Ectodermal cell (in vitro differentiated cells): ENCODE results near the gene TOX2.

Experiments used
- H3K27ac ChIP-seq: 2 replicates; pipeline ENCODE4 v1.7.0; 2013; ENCODE audit warnings: mild to moderate bottlenecking, low read depth, low read length; ENCODE audit not compliant: insufficient read depth, poor library complexity, severe bottlenecking
- H3K27me3 ChIP-seq: 2 replicates; pipeline ENCODE4 v1.7.0; 2013; ENCODE audit warnings: mild to moderate bottlenecking, low read length; ENCODE audit not compliant: insufficient read depth, control insufficient read depth, poor library complexity, severe bottlenecking
- H3K36me3 ChIP-seq: one replicate; pipeline ENCODE4 v1.7.0; 2013; ENCODE audit warnings: low read length; ENCODE audit not compliant: control insufficient read depth, insufficient read depth
- H3K4me1 ChIP-seq: one replicate; pipeline ENCODE4 v1.7.0; 2013; ENCODE audit warnings: low read length; ENCODE audit not compliant: control insufficient read depth, insufficient read depth
- H3K4me3 ChIP-seq: 2 replicates; pipeline ENCODE4 v1.7.0; 2013; ENCODE audit warnings: low read depth, low read length, control low read depth; ENCODE audit not compliant: insufficient read depth
- H3K9me3 ChIP-seq: 2 replicates; pipeline ENCODE4 v1.7.0; 2013; ENCODE audit warnings: mild to moderate bottlenecking, low read length, moderate library complexity; ENCODE audit not compliant: control insufficient read depth
- WGBS, 2 experiments: methylation state at CpG; one replicate each; pipeline ENCODE4 v1.1.7; 2013; ENCODE audit warnings: missing lambda C conversion rate in 2 of 2; 5-methylcytosine and 5-hydroxymethylcytosine counted together

TOX2 gene

DNA sequence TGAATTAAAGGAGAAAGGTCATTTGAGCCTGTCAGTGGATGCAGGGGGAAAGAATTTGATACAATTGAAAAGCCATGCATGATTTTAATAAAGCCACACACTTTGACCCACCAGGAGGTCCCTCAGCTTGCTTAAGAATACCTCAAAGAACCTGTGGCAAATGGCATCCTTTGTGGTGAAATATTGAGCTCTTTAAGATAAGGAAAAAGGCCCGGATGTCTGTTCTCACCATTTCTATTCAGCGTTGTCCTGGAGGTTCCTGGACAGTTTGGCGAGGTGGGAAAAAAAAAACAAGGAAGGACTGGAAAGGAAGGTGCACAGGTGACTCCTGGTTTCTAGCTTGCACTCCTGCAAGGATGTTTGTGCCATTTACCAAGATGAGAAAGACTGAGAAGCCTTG lies 91.0 kb downstream of the TOX2 start:
- no peaks in the 10 kb centered on the region for H3K9me3 ChIP-seq
- WGBS, 2 experiments, result 92 to 93% methylated on average over 3 of the region's 3 CpGs
- no peaks in the 10 kb centered on the region for H3K27me3 ChIP-seq
- no peaks in the 10 kb centered on the region for H3K4me1 ChIP-seq
- no peak overlapping the region for H3K4me3 ChIP-seq
- H3K36me3 ChIP-seq, result no peaks in the 10 kb centered on the region
- no peak overlapping the region for H3K27ac ChIP-seq

DNA sequence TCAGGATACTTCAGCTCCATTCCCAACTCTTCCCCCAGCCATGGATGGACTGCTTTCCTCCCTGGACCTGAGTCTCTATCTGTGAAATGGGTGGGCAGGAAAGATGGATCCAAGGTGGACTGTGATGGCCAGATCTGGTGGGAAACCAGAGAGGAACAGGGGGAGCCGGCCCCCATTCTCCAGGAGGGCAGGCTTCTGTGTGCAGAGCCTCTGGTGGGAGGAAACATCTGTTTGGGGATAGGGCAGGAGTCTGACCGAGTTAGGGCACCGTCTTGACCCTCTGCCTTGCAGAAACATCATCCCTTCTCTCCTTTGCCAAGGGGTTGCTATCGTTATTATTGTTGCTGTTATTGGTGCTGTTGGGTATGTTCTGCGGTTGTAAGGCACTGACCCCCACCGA lies 91.5 kb downstream of the TOX2 start:
- H3K36me3 ChIP-seq, result no peaks in the 10 kb centered on the region
- no peaks in the 10 kb centered on the region for H3K4me1 ChIP-seq
- WGBS, 2 experiments, result 95% methylated on average over 5 to 6 of the region's 6 CpGs
- H3K4me3 ChIP-seq, result no peak overlapping the region
- no peak overlapping the region for H3K27ac ChIP-seq
- H3K27me3 ChIP-seq, result no peaks in the 10 kb centered on the region
- H3K9me3 ChIP-seq, result no peaks in the 10 kb centered on the region

DNA sequence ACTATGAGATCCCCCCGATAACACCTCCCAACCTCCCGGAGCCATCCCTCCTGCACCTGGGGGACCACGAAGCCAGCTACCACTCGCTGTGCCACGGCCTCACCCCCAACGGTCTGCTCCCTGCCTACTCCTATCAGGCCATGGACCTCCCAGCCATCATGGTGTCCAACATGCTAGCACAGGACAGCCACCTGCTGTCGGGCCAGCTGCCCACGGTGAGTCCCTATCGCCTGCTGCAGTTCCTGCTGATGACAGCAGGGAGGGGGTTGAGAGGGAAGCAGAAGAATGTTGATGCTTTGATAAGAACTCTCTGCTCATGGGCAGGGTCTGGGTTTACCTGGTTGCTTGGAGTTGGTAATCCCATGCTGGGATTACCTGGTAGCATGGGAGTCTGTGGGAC lies 91.9 kb downstream of the TOX2 start:
- H3K27me3 ChIP-seq, result no peaks in the 10 kb centered on the region
- H3K4me1 ChIP-seq, result no peaks in the 10 kb centered on the region
- H3K4me3 ChIP-seq, result no peak overlapping the region
- no peaks in the 10 kb centered on the region for H3K36me3 ChIP-seq
- H3K9me3 ChIP-seq, result no peaks in the 10 kb centered on the region
- WGBS, 2 experiments, result 92 to 94% methylated on average over 9 of the region's 9 CpGs
- no peak overlapping the region for H3K27ac ChIP-seq

DNA sequence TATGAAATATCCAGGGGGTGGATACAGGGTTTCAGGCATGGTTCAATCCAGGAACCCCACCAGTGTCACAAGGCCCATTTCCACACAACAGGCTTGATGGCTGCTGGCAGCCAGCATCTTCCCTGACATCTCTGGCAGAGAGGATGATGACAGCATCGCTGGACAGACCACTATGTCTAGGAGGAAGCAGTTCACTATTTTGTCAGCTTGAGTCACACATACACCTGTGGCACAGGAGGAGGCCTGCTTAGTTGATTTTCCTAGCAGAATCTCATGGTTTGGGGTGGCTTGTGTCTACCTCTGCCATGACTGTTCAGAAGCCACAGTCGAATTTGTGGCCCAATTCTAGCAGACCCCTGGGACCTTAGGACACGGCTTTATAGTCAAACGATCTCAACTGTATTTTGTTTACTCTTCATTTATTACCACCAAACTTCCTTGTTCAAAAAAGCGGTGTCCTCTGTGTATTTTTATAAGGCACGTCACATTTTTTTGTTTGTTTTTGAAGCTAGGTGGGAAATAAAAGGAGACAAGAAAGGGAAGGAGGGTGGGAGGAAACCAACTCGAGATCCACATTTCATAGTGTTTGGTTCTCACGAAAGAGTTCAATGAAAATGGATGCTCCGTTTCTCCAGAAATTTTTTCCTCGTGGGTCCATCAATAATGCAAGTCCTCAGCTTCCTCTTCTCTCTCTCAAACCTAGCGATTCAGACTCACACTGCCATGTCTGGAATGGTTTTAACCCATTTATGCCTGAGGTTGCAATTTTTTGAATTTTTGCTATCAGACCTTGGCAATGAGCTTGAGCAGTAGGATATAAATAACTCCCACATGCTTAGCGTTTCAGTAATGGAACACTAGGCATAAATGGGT lies 94.4 kb downstream of the TOX2 start:
- no peaks in the 10 kb centered on the region for H3K4me1 ChIP-seq
- H3K27me3 ChIP-seq, result no peaks in the 10 kb centered on the region
- H3K27ac ChIP-seq, result no peak overlapping the region
- H3K36me3 ChIP-seq, result no peaks in the 10 kb centered on the region
- 87% methylated on average over 12 of the region's 12 CpGs for WGBS, 2 experiments
- no peaks in the 10 kb centered on the region for H3K9me3 ChIP-seq
- H3K4me3 ChIP-seq, result no peak overlapping the region

DNA sequence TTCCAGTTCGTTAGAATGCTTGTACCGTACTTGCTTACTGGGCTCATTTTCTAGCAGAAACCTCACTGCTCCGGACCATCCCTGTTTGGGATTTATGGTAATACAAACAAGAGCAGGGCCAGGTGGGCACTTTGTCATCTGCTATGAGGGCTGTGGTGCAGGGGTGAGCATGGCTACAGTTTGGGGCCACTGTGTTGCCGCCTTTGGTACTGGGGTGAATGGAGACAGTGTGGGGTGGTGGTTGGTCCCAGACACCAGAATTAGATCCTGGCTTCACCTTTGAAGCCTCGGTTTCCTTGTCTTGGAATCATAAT lies 95.0 kb downstream of the TOX2 start:
- H3K9me3 ChIP-seq, result no peaks in the 10 kb centered on the region
- no peaks in the 10 kb centered on the region for H3K36me3 ChIP-seq
- H3K4me3 ChIP-seq, result no peak overlapping the region
- H3K27ac ChIP-seq, result no peak overlapping the region
- 92 to 93% methylated on average over 5 of the region's 5 CpGs for WGBS, 2 experiments
- H3K27me3 ChIP-seq, result no peaks in the 10 kb centered on the region
- no peaks in the 10 kb centered on the region for H3K4me1 ChIP-seq

DNA sequence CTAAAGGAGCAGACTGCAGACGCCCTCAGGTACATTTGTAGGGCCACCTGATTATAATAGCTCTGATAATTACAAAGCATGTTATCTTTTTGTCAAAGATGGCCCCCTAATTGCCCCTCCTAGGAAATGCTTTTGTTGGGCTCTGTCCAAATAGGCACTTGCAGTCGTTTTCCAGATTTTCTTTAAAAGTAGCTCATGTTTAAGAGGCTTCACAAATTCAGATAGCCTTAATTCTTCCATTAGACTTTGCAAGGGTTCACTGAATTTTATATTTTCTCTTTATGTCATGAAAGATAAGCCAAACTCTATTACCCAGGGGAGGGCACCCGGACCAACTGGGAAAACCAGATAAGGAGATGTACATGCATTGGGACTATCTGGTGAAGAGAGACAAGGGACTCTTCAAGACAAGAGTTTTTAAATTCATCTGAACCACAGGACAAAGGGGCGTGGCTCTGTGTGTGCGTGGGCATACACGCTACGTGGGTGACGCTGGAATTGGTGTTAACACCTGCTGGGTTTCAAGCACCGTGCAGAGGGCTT lies 95.6 kb downstream of the TOX2 start:
- H3K27ac ChIP-seq, result no peak overlapping the region
- H3K9me3 ChIP-seq, result no peaks in the 10 kb centered on the region
- no peaks in the 10 kb centered on the region for H3K4me1 ChIP-seq
- no peaks in the 10 kb centered on the region for H3K36me3 ChIP-seq
- no peak overlapping the region for H3K4me3 ChIP-seq
- no peaks in the 10 kb centered on the region for H3K27me3 ChIP-seq
- WGBS, 2 experiments, result 88 to 89% methylated on average over 9 of the region's 9 CpGs

DNA sequence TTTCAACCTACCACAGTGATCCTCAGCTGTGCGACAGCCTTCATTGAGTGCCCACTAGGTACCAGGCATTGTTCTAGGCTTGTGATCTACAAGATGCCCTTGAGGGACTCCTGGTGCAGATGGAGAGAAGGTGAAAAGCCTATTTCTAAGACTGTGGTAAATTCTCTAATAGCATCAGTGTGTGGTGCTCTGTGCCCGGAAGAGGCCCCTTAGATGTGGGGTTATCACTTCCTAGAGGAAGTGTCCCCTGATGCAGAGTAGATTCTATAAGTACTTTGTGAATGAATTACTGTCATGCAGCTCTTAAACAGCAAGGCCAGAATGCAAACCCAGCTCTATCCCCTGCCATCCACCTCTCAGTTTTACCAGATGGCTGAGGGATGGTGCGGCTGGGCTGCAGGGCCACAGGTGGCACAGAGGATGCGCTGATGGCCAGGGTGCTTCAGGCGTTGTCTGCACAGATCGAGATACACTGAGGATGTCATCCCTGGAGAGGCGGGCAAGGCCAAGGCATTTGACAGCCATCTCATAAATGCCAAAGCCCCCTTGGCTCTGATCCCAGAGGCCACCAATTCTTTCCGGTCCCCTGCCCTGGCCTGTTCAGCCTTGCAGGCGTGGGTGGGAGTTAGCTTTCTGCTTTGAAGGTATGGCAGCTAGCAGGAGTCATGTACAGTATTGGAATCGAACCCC lies 96.7 kb downstream of the TOX2 start:
- H3K9me3 ChIP-seq, result no peaks in the 10 kb centered on the region
- no peaks in the 10 kb centered on the region for H3K4me1 ChIP-seq
- no peaks in the 10 kb centered on the region for H3K36me3 ChIP-seq
- 93 to 94% methylated on average over 9 to 10 of the region's 10 CpGs for WGBS, 2 experiments
- H3K27me3 ChIP-seq, result no peaks in the 10 kb centered on the region
- H3K27ac ChIP-seq, result no peak overlapping the region
- no peak overlapping the region for H3K4me3 ChIP-seq

DNA sequence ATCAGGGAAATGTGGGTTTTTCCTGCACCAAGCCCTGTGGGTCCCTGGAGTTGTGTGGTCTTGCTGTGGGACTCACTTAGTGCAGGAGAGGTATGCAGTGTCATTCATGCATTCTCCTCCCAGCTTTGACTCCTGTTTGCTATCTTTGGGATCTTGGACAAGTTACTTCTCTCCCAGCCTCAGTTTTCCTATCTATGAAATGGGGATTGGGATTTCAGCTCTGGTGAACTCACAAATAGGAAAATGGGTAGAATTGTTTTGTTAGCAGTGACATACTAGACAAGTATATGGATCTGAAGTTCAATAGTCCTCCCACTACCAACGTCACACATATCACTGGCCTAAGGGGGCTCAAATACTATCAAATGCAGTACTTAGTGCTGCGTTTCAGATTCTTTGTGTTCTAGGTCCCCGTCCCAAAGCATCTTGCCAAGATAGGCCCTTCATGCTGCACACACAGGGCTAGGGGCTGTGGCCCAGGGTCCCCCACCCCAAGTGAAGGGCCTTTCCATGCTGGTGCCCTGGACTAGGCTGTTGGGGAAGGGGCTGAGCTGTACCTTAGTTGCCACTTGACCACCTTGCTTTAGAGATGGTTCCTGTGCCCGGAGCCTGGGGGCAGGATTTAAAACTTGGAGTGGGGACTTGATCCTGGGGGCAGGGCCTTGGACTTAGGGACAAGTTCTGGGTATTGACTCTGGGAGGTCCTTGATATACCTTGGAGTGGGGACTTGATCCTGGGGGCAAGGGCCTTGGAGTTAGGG lies 98.0 kb downstream of the TOX2 start:
- Histone ChIP-seq H3K27ac (no peak overlapping the region), H3K36me3 (no peaks in the 10 kb centered on the region), H3K4me3 (no peak overlapping the region), H3K4me1 (no peaks in the 10 kb centered on the region), H3K9me3 (no peaks in the 10 kb centered on the region), H3K27me3 (no peaks in the 10 kb centered on the region)
- 93 to 96% methylated on average over 4 of the region's 4 CpGs for WGBS, 2 experiments

DNA sequence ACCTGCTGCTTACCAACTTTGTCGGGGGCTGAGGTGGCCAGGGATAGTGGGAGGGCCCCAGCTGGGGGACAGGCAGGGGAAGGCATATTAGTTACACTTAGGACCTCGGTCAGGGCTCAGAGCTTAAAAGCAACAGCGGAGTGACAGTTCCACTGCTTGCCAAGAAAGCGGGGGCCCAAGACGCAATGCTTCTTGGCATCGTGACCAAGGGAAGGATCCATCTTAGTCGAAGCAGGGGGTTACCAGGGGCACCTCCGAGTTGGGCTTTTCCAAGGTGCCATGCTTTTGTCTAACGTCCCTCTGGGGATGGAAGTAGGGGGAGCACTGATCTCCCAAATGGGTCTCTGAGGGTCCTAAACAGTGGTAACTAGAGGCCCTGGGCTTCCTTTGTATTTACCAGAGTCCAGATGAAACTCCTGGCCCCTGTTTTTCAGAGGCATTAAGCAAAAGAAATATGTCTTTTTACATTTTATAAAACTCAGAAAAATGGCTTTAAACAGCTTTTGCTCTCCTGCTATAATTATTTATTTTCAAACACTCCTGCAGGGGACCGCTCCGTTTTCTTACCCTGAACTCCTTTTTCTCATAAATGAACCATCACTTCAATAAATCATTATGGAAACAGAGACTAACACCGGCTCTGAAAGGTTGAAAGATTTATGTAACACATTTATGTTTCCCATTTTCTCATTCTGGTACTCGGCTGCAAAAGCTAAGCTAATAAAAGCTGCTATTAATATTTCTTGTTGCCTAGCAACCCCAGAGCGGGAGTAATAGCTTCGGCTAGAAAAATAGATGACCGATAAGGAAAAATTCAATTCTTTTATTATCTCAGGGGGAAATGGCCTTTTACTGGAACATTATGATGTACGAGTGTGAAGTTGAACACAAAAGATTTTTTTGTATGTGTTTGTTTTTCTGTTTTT lies 100.4 kb downstream of the TOX2 start:
- no peaks in the 10 kb centered on the region for H3K9me3 ChIP-seq
- no peaks in the 10 kb centered on the region for H3K27me3 ChIP-seq
- H3K4me1 ChIP-seq, result no peaks in the 10 kb centered on the region
- H3K4me3 ChIP-seq, result no peak overlapping the region
- no peaks in the 10 kb centered on the region for H3K36me3 ChIP-seq
- 89 to 90% methylated on average over 17 of the region's 17 CpGs for WGBS, 2 experiments
- H3K27ac ChIP-seq, result no peak overlapping the region
